HepG2 (cell line): ENCODE results near the gene ZCCHC8. TPM values are rescaled to one million over a fixed set of nuclear protein-coding genes. Genes with fewer than 3 reads are reported as not detected.

Experiments
- ARHGAP35 ChIP-seq: sonication (generic); formaldehyde crosslinking; IDR thresholded peaks from 2 replicates; pipeline ENCODE4 v1.9.0; 2022; ENCODE audit warnings: mild to moderate bottlenecking, inconsistent platforms, moderate library complexity, missing genetic modification reagents, borderline replicate concordance
- ARID4A ChIP-seq: sonication (generic); formaldehyde crosslinking; IDR thresholded peaks from 2 replicates; pipeline ENCODE4 v1.5.0; 2020; ENCODE audit warnings: mild to moderate bottlenecking, missing genetic modification reagents, borderline replicate concordance
- ARNTL ChIP-seq: sonication (generic); formaldehyde crosslinking; IDR thresholded peaks from 2 replicates; pipeline ENCODE4 v1.4.0; 2020; ENCODE audit warnings: mild to moderate bottlenecking, missing genetic modification reagents
- ASH2L ChIP-seq: fragments of 300-600, 200-600 bp; sonication (generic); IDR thresholded peaks from 2 replicates; pipeline ENCODE4 v1.7.0; 2017; ENCODE audit warnings: low read depth, mild to moderate bottlenecking, moderate library complexity, mixed read lengths, low read length; ENCODE audit not compliant: insufficient read length
- CREB1 ChIP-seq, 2 experiments: fragments of 450-650 bp in 1 of 2; IDR thresholded peaks; 2 replicates each; pipeline ENCODE4 v1.6.1; 2016 to 2017; ENCODE audit warnings: control low read depth in 1 of 2, mild to moderate bottlenecking in 1 of 2, missing compliant biosample characterization in 1 of 2, missing genetic modification characterization in 1 of 2
- CSRNP2 ChIP-seq: sonication (generic); formaldehyde crosslinking; conservative IDR thresholded peaks from 2 replicates; pipeline ENCODE4 v1.8.0; 2022; ENCODE audit warnings: low read depth, missing genetic modification reagents
- IRX3 ChIP-seq: sonication (generic); formaldehyde crosslinking; IDR thresholded peaks from 2 replicates; pipeline ENCODE4 v1.8.1; 2023; ENCODE audit warnings: mild to moderate bottlenecking, low read depth, missing genetic modification reagents, borderline replicate concordance
- KDM5B ChIP-seq: sonication (generic); formaldehyde crosslinking; IDR thresholded peaks from 2 replicates; pipeline ENCODE4 v1.4.0; 2020; ENCODE audit warnings: missing genetic modification reagents, mild to moderate bottlenecking, borderline replicate concordance
- KLF15 ChIP-seq: sonication (generic); formaldehyde crosslinking; IDR thresholded peaks from 2 replicates; pipeline ENCODE4 v1.8.1; 2023; ENCODE audit warnings: borderline replicate concordance, mild to moderate bottlenecking, inconsistent platforms, missing genetic modification reagents, mixed read lengths
- MAF1 ChIP-seq: sonication (generic); formaldehyde crosslinking; IDR thresholded peaks from 2 replicates; pipeline ENCODE4 v1.5.0; 2020; ENCODE audit warnings: missing genetic modification reagents, borderline replicate concordance
- RELA ChIP-seq: sonication (generic); formaldehyde crosslinking; IDR thresholded peaks from 2 replicates; pipeline ENCODE4 v1.4.0; 2020; ENCODE audit warnings: missing genetic modification reagents
- SAP130 ChIP-seq: IDR thresholded peaks from 2 replicates; pipeline ENCODE4 v1.6.1; 2016; ENCODE audit warnings: low read depth
- SPEN ChIP-seq: sonication (generic); formaldehyde crosslinking; IDR thresholded peaks from 2 replicates; pipeline ENCODE4 v1.5.1; 2020; ENCODE audit warnings: low read depth, mild to moderate bottlenecking, missing genetic modification reagents
- SSRP1 ChIP-seq: IDR thresholded peaks from 2 replicates; pipeline ENCODE4 v1.6.1; 2016; ENCODE audit warnings: control low read depth
- WIZ ChIP-seq: sonication (generic); formaldehyde crosslinking; IDR thresholded peaks from 2 replicates; pipeline ENCODE4 v1.5.1; 2020; ENCODE audit warnings: mild to moderate bottlenecking, missing genetic modification reagents
- ZNF207 ChIP-seq: fragments of 450-650 bp; IDR thresholded peaks from 2 replicates; pipeline ENCODE4 v1.6.1; 2016; ENCODE audit warnings: antibody characterized with exemption, borderline replicate concordance
- ZNF367 ChIP-seq: sonication (generic); formaldehyde crosslinking; IDR thresholded peaks from 2 replicates; pipeline ENCODE4 v1.4.0; 2020; ENCODE audit warnings: missing genetic modification reagents, borderline replicate concordance
- ZNF496 ChIP-seq: sonication (generic); formaldehyde crosslinking; IDR thresholded peaks from 2 replicates; pipeline ENCODE4 v1.8.1; 2023; ENCODE audit warnings: mild to moderate bottlenecking, moderate library complexity, missing genetic modification reagents; ENCODE audit not compliant: insufficient replicate concordance
- polyA plus RNA-seq, 8 experiments: library from polyadenylated mRNA; depleted of rRNA in 3 of 8; stranded (reverse) in 7 of 8; unstranded in 1 of 8; fragments of >200 nt; fragmentation: Illumina TruSeq in 4 of 8; extraction: Trizol in 4 of 8; gene quantifications; 2 replicates each; pipeline versions ENCODE4 v1.2.1 to v1.2.3, GENCODE V29; 2011 to 2016; ENCODE audit warnings: low read depth in 4 of 8, missing spikeins in 1 of 8, mixed read lengths in 1 of 8; ENCODE audit not compliant: insufficient read depth in 1 of 8
- total RNA-seq, 5 experiments: library from RNA; depleted of rRNA; stranded (reverse); fragments of >200 nt; fragmentation: Illumina TruSeq; extraction: Trizol; gene quantifications; 2 replicates each; pipeline ENCODE4 v1.2.3, GENCODE V29; 2016; ENCODE audit warnings: low read depth in 1 of 5
- TF ChIP-seq, protein P1 (sequence below): sonication (generic); formaldehyde crosslinking; IDR thresholded peaks from 2 replicates; pipeline ENCODE4 v1.5.0; 2020; ENCODE audit warnings: missing genetic modification reagents
- TF ChIP-seq, protein P2 (sequence below): sonication (generic); formaldehyde crosslinking; IDR thresholded peaks from 2 replicates; pipeline ENCODE4 v1.9.0; 2022; ENCODE audit warnings: low read depth, missing genetic modification reagents

The ZCCHC8 gene
- total and polyA plus RNA-seq, 2 of the 13 experiments (the other 11 are each of a cell fraction or from before 2014, with no cell fraction given): 18.6 to 20.9 TPM

DNA sequence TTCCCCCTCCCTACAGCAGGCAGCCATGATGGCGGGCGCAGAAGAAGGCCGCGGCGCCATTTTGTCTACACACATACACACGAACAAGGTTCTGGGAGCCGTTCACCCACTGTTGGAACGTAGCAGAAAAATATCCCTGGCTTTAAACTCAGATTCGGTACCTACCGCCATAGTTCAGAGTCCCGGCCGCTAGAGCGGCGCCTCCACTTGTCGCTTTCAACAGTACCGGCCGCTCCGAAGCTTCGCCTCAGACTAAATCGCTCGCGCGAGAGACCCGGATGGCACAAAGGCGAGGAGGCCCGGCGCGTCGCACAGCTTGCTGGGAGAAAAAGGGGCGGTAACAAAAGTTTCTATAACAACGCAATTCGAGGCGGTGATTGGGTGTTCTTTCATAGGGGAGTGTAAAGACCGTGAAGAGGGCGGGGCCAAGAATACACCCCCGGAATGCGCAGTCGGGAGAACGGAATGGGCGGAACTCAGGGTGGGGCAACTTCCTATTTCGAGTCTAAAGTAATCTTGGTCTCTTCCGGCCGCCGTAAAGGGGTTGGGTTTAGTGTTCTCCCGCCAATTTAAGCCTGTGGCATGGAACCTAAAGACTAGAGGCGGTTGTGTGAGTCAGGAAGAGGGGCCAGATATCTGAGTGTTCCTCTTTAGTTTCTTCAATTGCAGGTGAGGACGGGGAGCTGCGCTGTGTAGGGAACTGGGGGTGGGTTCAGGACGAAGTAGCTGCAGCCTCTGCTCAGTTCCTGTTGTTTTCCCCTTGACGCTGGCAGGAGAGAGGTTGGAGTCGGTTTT lies 26.1 kb upstream of the ZCCHC8 start, which contains the start of the genes KNTC1 and RSRC2 (continued):
- TF ChIP-seq ARID4A (CRISPR knock-in tag): peak; percentile 97
- TF ChIP-seq RELA (CRISPR knock-in tag): no peak
- TF ChIP-seq ZNF496 (CRISPR knock-in tag): no peak
- no peak for TF ChIP-seq ARNTL
- no peak for TF ChIP-seq ZNF367
- TF ChIP-seq CSRNP2: no peak
- peak; percentile 95 for TF ChIP-seq ASH2L
- TF ChIP-seq, protein P1, sequence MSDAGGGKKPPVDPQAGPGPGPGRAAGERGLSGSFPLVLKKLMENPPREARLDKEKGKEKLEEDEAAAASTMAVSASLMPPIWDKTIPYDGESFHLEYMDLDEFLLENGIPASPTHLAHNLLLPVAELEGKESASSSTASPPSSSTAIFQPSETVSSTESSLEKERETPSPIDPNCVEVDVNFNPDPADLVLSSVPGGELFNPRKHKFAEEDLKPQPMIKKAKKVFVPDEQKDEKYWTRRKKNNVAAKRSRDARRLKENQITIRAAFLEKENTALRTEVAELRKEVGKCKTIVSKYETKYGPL (CRISPR knock-in tag): no peak
- peak; percentile 42; the same call in 1 of the 2 replicates for TF ChIP-seq CREB1 (IDR thresholded peaks at IDR 0.05)
- TF ChIP-seq CREB1 (CRISPR knock-in tag; IDR thresholded peaks at IDR 0.05): peak; percentile 80
- TF ChIP-seq SPEN (CRISPR knock-in tag): peak; percentile 65; the same call in 1 of the 2 replicates
- peak; percentile 45; the same call in 1 of the 2 replicates for TF ChIP-seq KDM5B (CRISPR knock-in tag)
- peak; percentile 46; the same call in 1 of the 2 replicates for TF ChIP-seq IRX3 (CRISPR knock-in tag)
- no peak for TF ChIP-seq WIZ (CRISPR knock-in tag)
- peak; percentile 43; the same call in 1 of the 2 replicates for TF ChIP-seq KLF15
- no peak for TF ChIP-seq ZNF207
- no peak for TF ChIP-seq ARHGAP35 (CRISPR knock-in tag)
- TF ChIP-seq, protein P2, sequence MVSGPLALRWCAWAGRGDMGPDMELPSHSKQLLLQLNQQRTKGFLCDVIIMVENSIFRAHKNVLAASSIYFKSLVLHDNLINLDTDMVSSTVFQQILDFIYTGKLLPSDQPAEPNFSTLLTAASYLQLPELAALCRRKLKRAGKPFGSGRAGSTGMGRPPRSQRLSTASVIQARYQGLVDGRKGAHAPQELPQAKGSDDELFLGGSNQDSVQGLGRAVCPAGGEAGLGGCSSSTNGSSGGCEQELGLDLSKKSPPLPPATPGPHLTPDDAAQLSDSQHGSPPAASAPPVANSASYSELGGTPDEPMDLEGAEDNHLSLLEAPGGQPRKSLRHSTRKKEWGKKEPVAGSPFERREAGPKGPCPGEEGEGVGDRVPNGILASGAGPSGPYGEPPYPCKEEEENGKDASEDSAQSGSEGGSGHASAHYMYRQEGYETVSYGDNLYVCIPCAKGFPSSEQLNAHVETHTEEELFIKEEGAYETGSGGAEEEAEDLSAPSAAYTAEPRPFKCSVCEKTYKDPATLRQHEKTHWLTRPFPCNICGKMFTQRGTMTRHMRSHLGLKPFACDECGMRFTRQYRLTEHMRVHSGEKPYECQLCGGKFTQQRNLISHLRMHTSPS (CRISPR knock-in tag): no peak
- TF ChIP-seq SAP130 (CRISPR knock-in tag): peak; percentile 98
- no peak for TF ChIP-seq SSRP1 (CRISPR knock-in tag)
- no peak for TF ChIP-seq MAF1 (CRISPR knock-in tag)
